ENCODE data around the gene JAKMIP1.

The JAKMIP1 gene

GRCh38 chr4:6086846-6087245, 113.5 kb downstream of the JAKMIP1 start:
- no peak for DNase-seq

- no peak for DNase-seq
These were observed 114.4 kb downstream of the JAKMIP1 start for GRCh38 chr4:6085691-6086628.

GRCh38 chr4:6085028-6085690, 115.2 kb downstream of the JAKMIP1 start:
- no peak for DNase-seq

GRCh38 chr4:6079965-6080364, 120.4 kb downstream of the JAKMIP1 start:
- no peak for DNase-seq

GRCh38 chr4:6078560-6078959, 121.8 kb downstream of the JAKMIP1 start:
- DNase-seq, result no peak

- DNase-seq, result no peak
These were observed 124.0 kb downstream of the JAKMIP1 start for GRCh38 chr4:6076391-6076790.

- no peak for DNase-seq
These were observed 125.6 kb downstream of the JAKMIP1 start for GRCh38 chr4:6074758-6075157.

- no peak for DNase-seq
These were observed 128.2 kb downstream of the JAKMIP1 start for GRCh38 chr4:6071959-6072720.

- no peak for DNase-seq
These were observed 129.0 kb downstream of the JAKMIP1 start for GRCh38 chr4:6071191-6071958.

GRCh38 chr4:6069845-6070709, 130.3 kb downstream of the JAKMIP1 start:
- no peak for DNase-seq

GRCh38 chr4:6068986-6069385, 131.4 kb downstream of the JAKMIP1 start:
- DNase-seq, result no peak

GRCh38 chr4:6065934-6066590, 134.3 kb downstream of the JAKMIP1 start:
- DNase-seq, result no peak

GRCh38 chr4:6065166-6065565, 135.2 kb downstream of the JAKMIP1 start:
- DNase-seq, result no peak

- no peak for DNase-seq
These were observed 136.0 kb downstream of the JAKMIP1 start for GRCh38 chr4:6064383-6064782.

- DNase-seq, result no peak
These were observed 136.7 kb downstream of the JAKMIP1 start for GRCh38 chr4:6063684-6064083.

- no peak for DNase-seq
These were observed 138.2 kb downstream of the JAKMIP1 start for GRCh38 chr4:6062133-6062532.

- DNase-seq, result no peak
These were observed 141.0 kb downstream of the JAKMIP1 start for GRCh38 chr4:6059375-6059805.

- no peak for DNase-seq
These were observed 141.6 kb downstream of the JAKMIP1 start for GRCh38 chr4:6058531-6059374.

- no peak for DNase-seq
These were observed 143.2 kb downstream of the JAKMIP1 start for GRCh38 chr4:6056976-6057766.
